ENCODE measurements around the gene EGFL6. TPM values are rescaled to one million over a fixed set of nuclear protein-coding genes. Genes with fewer than 3 reads are reported as not detected.
"Not testable (repeated sequence)": the region's sequence is repeated elsewhere in the genome, so short reads cannot be mapped to it uniquely, and the experiment has no call there.

The EGFL6 gene
- total and polyA plus RNA-seq, 2 experiments from 2014 or later = 116 to 131 TPM

GRCh38 chrX:13669246-13669737 is 99.9 kb downstream of the EGFL6 start:
- 25% methylated on average over 9 of the region's 9 CpGs for WGBS (ENCODE audit: low lambda C conversion rate, missing lambda C conversion rate)
- peak; percentile 87 for DNase-seq (ENCODE audit: low spot score)

GRCh38 chrX:13669755-13670154 is 100.4 kb downstream of the EGFL6 start:
- not testable (repeated sequence) for H3K36me3 ChIP-seq (replicated peaks; ENCODE audit: insufficient read depth, low read depth); H3K79me2 ChIP-seq; H3K27me3 ChIP-seq; H3K4me3 ChIP-seq; H4K20me1 ChIP-seq (ENCODE audit: insufficient read depth, poor library complexity, severe bottlenecking); H3K9me2 ChIP-seq (replicated peaks; ENCODE audit: insufficient read depth); DNase-seq (ENCODE audit: low spot score); H3K9me3 ChIP-seq (ENCODE audit: low read depth); H3K4me1 ChIP-seq (ENCODE audit: insufficient read depth); H2AFZ ChIP-seq
- 82% methylated on average over 8 of the region's 8 CpGs for WGBS (ENCODE audit: low lambda C conversion rate, missing lambda C conversion rate)
- H3K27ac ChIP-seq = peak overlapping the region; percentile 95
- H3K4me2 ChIP-seq = peak overlapping the region; percentile 49

More at GRCh38 chrX:13669246-13669737, 99.9 kb downstream of the EGFL6 start:
- Histone ChIP-seq H3K9me2 (replicated peaks; ENCODE audit: insufficient read depth) (no peaks in the 10 kb centered on the region), H4K20me1 (ENCODE audit: insufficient read depth, poor library complexity, severe bottlenecking) (no peaks in the 10 kb centered on the region), H3K36me3 (replicated peaks; ENCODE audit: insufficient read depth, low read depth) (no peaks in the 10 kb centered on the region), H3K9me3 (ENCODE audit: low read depth) (no peaks in the 10 kb centered on the region), H2AFZ (no peak overlapping the region), H3K4me3 (no peak overlapping the region), H3K4me1 (ENCODE audit: insufficient read depth) (peaks cover 6% of the 10 kb centered on the region), H3K79me2 (no peaks in the 10 kb centered on the region), H3K27me3 (no peaks in the 10 kb centered on the region), H3K27ac (peak overlapping the region; percentile 95), H3K4me2 (peak overlapping the region; percentile 49)
- TF ChIP-seq CTCF (IDR thresholded peaks at IDR 0.05; ENCODE audit: poor library complexity) = no peak
- no peak for TF ChIP-seq EZH2phosphoT487 (IDR thresholded peaks at IDR 0.05; ENCODE audit: low read depth, severe bottlenecking, unreplicated experiment)
- no peak for TF ChIP-seq EZH2 (IDR thresholded peaks at IDR 0.05; ENCODE audit: borderline replicate concordance)

- H3K9me3 ChIP-seq (ENCODE audit: low read depth) = no peaks in the 10 kb centered on the region
- H3K27me3 ChIP-seq = no peaks in the 10 kb centered on the region
- TF ChIP-seq EZH2 (IDR thresholded peaks at IDR 0.05; ENCODE audit: borderline replicate concordance) (no peak), EZH2phosphoT487 (IDR thresholded peaks at IDR 0.05; ENCODE audit: low read depth, severe bottlenecking, unreplicated experiment) (no peak), CTCF (IDR thresholded peaks at IDR 0.05; ENCODE audit: poor library complexity) (no peak)
- WGBS (ENCODE audit: low lambda C conversion rate, missing lambda C conversion rate) = 73% methylated on average over 5 of the region's 5 CpGs
- DNase-seq (ENCODE audit: low spot score) = no peak
- H3K79me2 ChIP-seq = no peaks in the 10 kb centered on the region
- no peak overlapping the region for H3K4me3 ChIP-seq
- H3K36me3 ChIP-seq (replicated peaks; ENCODE audit: insufficient read depth, low read depth) = no peaks in the 10 kb centered on the region
- no peaks in the 10 kb centered on the region for H4K20me1 ChIP-seq (ENCODE audit: insufficient read depth, poor library complexity, severe bottlenecking)
- H3K4me2 ChIP-seq = peak overlapping the region; percentile 49
- no peak overlapping the region for H2AFZ ChIP-seq
- no peaks in the 10 kb centered on the region for H3K9me2 ChIP-seq (replicated peaks; ENCODE audit: insufficient read depth)
- peaks cover 6% of the 10 kb centered on the region for H3K4me1 ChIP-seq (ENCODE audit: insufficient read depth)
- peak overlapping the region; percentile 95 for H3K27ac ChIP-seq
Measured at GRCh38 chrX:13670197-13670596, 100.8 kb downstream of the EGFL6 start.

GRCh38 chrX:13673016-13673415 is 103.6 kb downstream of the EGFL6 start:
- H3K27ac ChIP-seq = no peak overlapping the region
- no peak overlapping the region for H3K4me2 ChIP-seq
- no peaks in the 10 kb centered on the region for H3K9me3 ChIP-seq (ENCODE audit: low read depth)
- no peak overlapping the region for H3K4me3 ChIP-seq
- no peak for DNase-seq (ENCODE audit: low spot score)
- TF ChIP-seq EZH2 (IDR thresholded peaks at IDR 0.05; ENCODE audit: borderline replicate concordance) (no peak), CTCF (IDR thresholded peaks at IDR 0.05; ENCODE audit: poor library complexity) (no peak), EZH2phosphoT487 (IDR thresholded peaks at IDR 0.05; ENCODE audit: low read depth, severe bottlenecking, unreplicated experiment) (no peak)
- no peaks in the 10 kb centered on the region for H3K79me2 ChIP-seq
- no peaks in the 10 kb centered on the region for H3K9me2 ChIP-seq (replicated peaks; ENCODE audit: insufficient read depth)
- no peaks in the 10 kb centered on the region for H3K27me3 ChIP-seq
- H2AFZ ChIP-seq = no peak overlapping the region
- H3K4me1 ChIP-seq (ENCODE audit: insufficient read depth) = peaks cover 6% of the 10 kb centered on the region
- no peaks in the 10 kb centered on the region for H4K20me1 ChIP-seq (ENCODE audit: insufficient read depth, poor library complexity, severe bottlenecking)
- H3K36me3 ChIP-seq (replicated peaks; ENCODE audit: insufficient read depth, low read depth) = no peaks in the 10 kb centered on the region

Measured in hepatocyte (in vitro differentiated cells).